HCT116 (cell line): ENCODE measurements around the gene STAC2. TPM values are rescaled to one million over a fixed set of nuclear protein-coding genes. Genes with fewer than 3 reads are reported as not detected.

Experiments
- ATAC-seq: fragments of 200-7000 bp; cut with Tn5 transposase; 2 replicates; pipeline ENCODE4 v1.9.1; 2020; ENCODE audit warnings: mild to moderate bottlenecking, moderate library complexity
- BruUV-seq: library from RNA; stranded (reverse); fragments of 400-500 nt; replicated peaks from 2 replicates; lab custom pipeline; 2021; lab: Mats Ljungman, UMichigan
- CTCF ChIA-PET: fragments of 300-600 bp; sonication (Branson Sonifier 250); formaldehyde crosslinking; loops from one replicate; lab custom pipeline; 2021; ENCODE audit warnings: antibody characterized with exemption; lab: Charles Lee
- POLR2A ChIA-PET: fragments of 300-600, 350-600 bp; sonication (Branson Sonifier 250); formaldehyde crosslinking; loops from one replicate; lab custom pipeline; 2021; ENCODE audit warnings: antibody characterized with exemption; lab: Charles Lee
- RAD21 ChIA-PET, 2 experiments: fragments of 300-600 bp; sonication (Branson Sonifier 250); formaldehyde crosslinking; loops; one replicate each; lab custom pipeline; 2023; ENCODE audit warnings: low total read pairs in 2 of 2; ENCODE audit not compliant: uncharacterized antibody in 2 of 2, unreplicated experiment in 2 of 2, low non-redundant PET in 1 of 2; lab: Charles Lee
- DNase-seq: peaks from one replicate; pipeline ENCODE4 v3.0.0-alpha.2; 2010; ENCODE audit warnings: low read depth, low spot score
- H2AFZ ChIP-seq: fragments of 200-600 bp; shearing (Covaris generic), sonication (generic); 2 replicates; pipeline ENCODE4 v1.6.1; 2017; ENCODE audit warnings: low read depth, mixed run types, mixed read lengths, antibody characterized with exemption, low read length; ENCODE audit not compliant: poor library complexity, severe bottlenecking
- H3K27ac ChIP-seq: 2 replicates; pipeline ENCODE4 v1.5.1; 2012; ENCODE audit warnings: low read depth, low read length
- H3K27me3 ChIP-seq: fragments of 200-600 bp; sonication (generic); 2 replicates; pipeline ENCODE4 v1.6.1; 2016; ENCODE audit warnings: mixed run types, low read length, mixed read lengths; ENCODE audit not compliant: insufficient read depth
- H3K36me3 ChIP-seq, 2 experiments: fragments of 200-500 bp in 1 of 2; fragments of 200-600 bp in 1 of 2; sonication (Bioruptor generic) in 1 of 2; sonication (generic) in 1 of 2; 2 replicates each; pipeline versions ENCODE4 v1.5.1 to v1.6.1; 2014 to 2016; ENCODE audit warnings: low read length in 2 of 2, inconsistent platforms in 1 of 2, mixed read lengths in 1 of 2, mixed run types in 1 of 2; ENCODE audit not compliant: insufficient read depth in 2 of 2, control insufficient read depth in 1 of 2
- H3K4me1 ChIP-seq, 2 experiments: fragments of 200-600 bp in 1 of 2; sonication (generic) in 1 of 2; 2 replicates each; pipeline versions ENCODE4 v1.5.1 to v1.6.1; 2012 to 2017; ENCODE audit warnings: low read length in 2 of 2, inconsistent platforms in 1 of 2, mild to moderate bottlenecking in 1 of 2, mixed read lengths in 1 of 2, mixed run types in 1 of 2, moderate library complexity in 1 of 2; ENCODE audit not compliant: insufficient read depth in 2 of 2, control insufficient read depth in 1 of 2
- H3K4me2 ChIP-seq: fragments of 200-600 bp; sonication (generic); 2 replicates; pipeline ENCODE4 v1.6.1; 2017; ENCODE audit warnings: mixed run types, low read length, mixed read lengths
- H3K4me3 ChIP-seq, 2 experiments: fragments of 200-600 bp in 1 of 2; sonication (generic) in 1 of 2; replicated peaks in 1 of 2; 2 replicates each; pipeline ENCODE4 v1.5.1; 2011 to 2016; ENCODE audit warnings: low read length in 2 of 2, control low read depth in 1 of 2, low read depth in 1 of 2, mild to moderate bottlenecking in 1 of 2, mixed read lengths in 1 of 2, mixed run types in 1 of 2
- H3K79me2 ChIP-seq: fragments of 200-600 bp; sonication (generic); 2 replicates; pipeline ENCODE4 v1.6.1; 2017; ENCODE audit warnings: mild to moderate bottlenecking, mixed run types, low read length, moderate library complexity, mixed read lengths; ENCODE audit not compliant: insufficient read depth
- H3K9ac ChIP-seq: fragments of 200-600 bp; sonication (generic); 2 replicates; pipeline ENCODE4 v1.6.1; 2016; ENCODE audit warnings: low read length, mixed read lengths
- H3K9me2 ChIP-seq: fragments of 200-600 bp; sonication (generic), shearing (Covaris generic); 2 replicates; pipeline ENCODE4 v1.6.1; 2017; ENCODE audit warnings: mixed run types, mild to moderate bottlenecking, moderate library complexity; ENCODE audit not compliant: insufficient read depth
- H3K9me3 ChIP-seq, 2 experiments: fragments of 200-500 bp in 1 of 2; fragments of 200-600 bp in 1 of 2; sonication (Bioruptor generic) in 1 of 2; sonication (generic) in 1 of 2; 2 replicates each; pipeline ENCODE4 v1.6.1; 2014 to 2017; ENCODE audit warnings: low read length in 2 of 2, mixed read lengths in 2 of 2, inconsistent platforms in 1 of 2, low read depth in 1 of 2, mild to moderate bottlenecking in 1 of 2, mixed run types in 1 of 2, moderate library complexity in 1 of 2; ENCODE audit not compliant: control insufficient read depth in 1 of 2, insufficient read depth in 1 of 2
- H4K20me1 ChIP-seq: fragments of 200-600 bp; sonication (generic), shearing (Covaris generic); 2 replicates; pipeline ENCODE4 v1.6.1; 2017; ENCODE audit warnings: mixed run types, mild to moderate bottlenecking, moderate library complexity; ENCODE audit not compliant: insufficient read depth
- CBX3 ChIP-seq: IDR thresholded peaks from 2 replicates; pipeline ENCODE4 v1.6.1; 2012; ENCODE audit warnings: low read depth
- CEBPB ChIP-seq: IDR thresholded peaks from 2 replicates; pipeline ENCODE4 v1.6.1; 2012; ENCODE audit warnings: low read depth
- CTCF ChIP-seq, 3 experiments: fragments of 200-600 bp in 1 of 3; sonication (generic) in 1 of 3; IDR thresholded peaks in 2 of 3; conservative IDR thresholded peaks in 1 of 3; 2 replicates each; pipeline ENCODE4 v1.5.1; 2012 to 2017; ENCODE audit warnings: low read depth in 2 of 3, low read length in 2 of 3, antibody characterized with exemption in 1 of 3, borderline replicate concordance in 1 of 3, control low read depth in 1 of 3, mild to moderate bottlenecking in 1 of 3, mixed read lengths in 1 of 3, mixed run types in 1 of 3, moderate library complexity in 1 of 3; ENCODE audit not compliant: insufficient read depth in 1 of 3
- EGR1 ChIP-seq: IDR thresholded peaks from 2 replicates; pipeline ENCODE4 v1.6.1; 2012; ENCODE audit warnings: low read depth
- ELF1 ChIP-seq: IDR thresholded peaks from 2 replicates; pipeline ENCODE4 v1.6.1; 2012; ENCODE audit warnings: low read depth, borderline replicate concordance
- EZH2phosphoT487 ChIP-seq: fragments of 200-600 bp; IDR thresholded peaks from 2 replicates; pipeline ENCODE4 v1.6.1; 2018; ENCODE audit warnings: antibody characterized with exemption, borderline replicate concordance
- JUND ChIP-seq: IDR thresholded peaks from 2 replicates; pipeline ENCODE4 v1.6.1; 2012
- POLR2AphosphoS5 ChIP-seq: IDR thresholded peaks from 2 replicates; pipeline ENCODE4 v1.6.1; 2011; ENCODE audit warnings: mild to moderate bottlenecking, low read depth, low read length, moderate library complexity
- SP1 ChIP-seq: IDR thresholded peaks from 2 replicates; pipeline ENCODE4 v1.6.1; 2012; ENCODE audit warnings: low read depth
- TCF7L2 ChIP-seq: IDR thresholded peaks from 2 replicates; pipeline ENCODE4 v1.7.0; 2011; ENCODE audit warnings: borderline replicate concordance, inconsistent platforms; ENCODE audit not compliant: insufficient read depth, insufficient read length; ENCODE audit errors: extremely low read depth
- ZFX ChIP-seq: fragments of 450-650 bp; IDR thresholded peaks from 2 replicates; pipeline ENCODE4 v1.6.1; 2017
- intact Hi-C: fragments of 100-400 bp; cut with micrococcal nuclease; formaldehyde crosslinking; loops from 2 replicates; pipeline ENCODE4 v1.10.0; 2022
- total RNA-seq: library from RNA; stranded (reverse); gene quantifications from one replicate; pipeline ENCODE4 v1.2.1, GENCODE V29; 2021; ENCODE audit not compliant: unreplicated experiment
- TF ChIP-seq, protein P1 (sequence below): IDR thresholded peaks from 2 replicates; pipeline ENCODE4 v1.6.1; 2012
- TF ChIP-seq, protein P2 (sequence below): IDR thresholded peaks from 2 replicates; pipeline ENCODE4 v1.6.1; 2012; ENCODE audit warnings: low read depth

Gene STAC2
- total RNA-seq, 1 experiment from 2014 or later = not detected

GRCh38 chr17:39224778-39225307 lies 902 bp downstream of the STAC2 start:
- H3K4me1 ChIP-seq = peaks cover 7 to 16% of the 10 kb centered on the region in 2 experiments; a peak in 3 of 4 replicates
- DNase-seq = no peak
- CTCF ChIA-PET = no interaction called here
- TF ChIP-seq SP1 (no peak), CEBPB (no peak), CBX3 (no peak), ELF1 (no peak), EGR1 (no peak), ZFX (no peak), EZH2phosphoT487 (no peak)
- TF ChIP-seq, protein P1, sequence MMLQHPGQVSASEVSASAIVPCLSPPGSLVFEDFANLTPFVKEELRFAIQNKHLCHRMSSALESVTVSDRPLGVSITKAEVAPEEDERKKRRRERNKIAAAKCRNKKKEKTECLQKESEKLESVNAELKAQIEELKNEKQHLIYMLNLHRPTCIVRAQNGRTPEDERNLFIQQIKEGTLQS = no peak
- RAD21 ChIA-PET = no interaction called here
- H3K9me3 ChIP-seq = no peaks in the 10 kb centered on the region
- no peak for ATAC-seq
- H3K4me2 ChIP-seq = no peak overlapping the region
- H3K27ac ChIP-seq = no peak overlapping the region; the same call in 1 of the 2 replicates
- no peaks in the 10 kb centered on the region for H3K9me2 ChIP-seq
- BruUV-seq = no TSS peak
- POLR2A ChIA-PET = no interaction called here
- H2AFZ ChIP-seq = no peak overlapping the region
- H3K9ac ChIP-seq = no peak overlapping the region
- H3K79me2 ChIP-seq = no peaks in the 10 kb centered on the region
- intact Hi-C loops = no loop called here
- no peaks in the 10 kb centered on the region for H3K27me3 ChIP-seq
- no peak overlapping the region for H3K4me3 ChIP-seq
- no peaks in the 10 kb centered on the region for H4K20me1 ChIP-seq
- no peaks in the 10 kb centered on the region for H3K36me3 ChIP-seq

DNA sequence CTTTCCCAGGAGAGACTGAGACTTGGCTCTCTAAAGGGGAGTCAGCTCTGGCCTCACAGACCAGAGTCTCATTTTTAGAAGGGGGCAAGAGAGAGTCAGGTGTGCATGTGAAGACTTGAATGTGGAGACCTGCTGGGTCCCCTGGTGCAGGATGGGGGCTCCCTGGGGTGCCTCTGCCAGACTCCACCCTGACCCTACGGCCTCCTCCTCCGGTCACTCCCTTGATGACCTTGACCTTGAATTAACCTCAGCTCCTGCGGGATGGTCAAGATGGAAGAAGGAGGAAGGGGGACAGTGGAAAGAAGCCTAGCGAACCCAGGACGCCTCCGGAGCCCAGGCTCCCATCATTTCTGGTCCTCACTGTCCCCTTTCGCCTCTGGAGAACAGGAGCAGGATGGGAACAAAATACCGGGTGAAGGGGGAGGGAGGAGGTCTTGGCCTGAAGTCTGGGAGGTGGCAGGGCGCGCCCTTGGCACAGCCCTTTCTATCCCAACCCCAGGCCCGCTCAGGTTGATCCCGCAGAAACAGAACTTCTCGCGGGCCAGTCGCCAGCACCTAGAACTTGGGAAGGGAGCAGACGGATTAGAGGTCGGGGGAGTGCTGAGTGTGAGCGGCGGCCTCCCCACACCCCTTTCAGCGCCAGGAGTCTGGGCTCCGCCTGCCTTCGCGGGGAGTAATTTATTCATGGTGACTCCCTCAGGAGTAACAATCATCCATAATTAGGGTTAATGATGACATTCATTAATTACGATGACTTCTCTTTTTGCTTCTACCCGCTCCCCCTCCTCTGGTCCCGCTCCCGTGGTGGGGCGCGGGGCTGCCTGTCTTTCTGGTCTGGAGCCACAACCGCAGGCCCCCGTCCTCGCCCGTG lies 1.6 kb downstream of the STAC2 start:
- no peak for DNase-seq
- no peaks in the 10 kb centered on the region for H3K36me3 ChIP-seq
- no peaks in the 10 kb centered on the region for H3K9me3 ChIP-seq
- H3K4me2 ChIP-seq = no peak overlapping the region
- intact Hi-C loops = no loop called here
- H3K9me2 ChIP-seq = no peaks in the 10 kb centered on the region
- H3K27ac ChIP-seq = no peak overlapping the region
- no peaks in the 10 kb centered on the region for H4K20me1 ChIP-seq
- ChIA-PET POLR2A (interaction anchor here (1.7 kb wide), 1 partner anchor 14 kb away, joined by 4 read pairs; no protein-coding TSS in a partner anchor), RAD21 (no interaction called here), CTCF (interaction anchor here (1.3 to 1.8 kb wide), 3 partner anchors 8 to 14 kb away, joined by 3 to 7 read pairs (median 4); no protein-coding TSS in a partner anchor)
- ATAC-seq = no peak
- BruUV-seq = no TSS peak
- no peaks in the 10 kb centered on the region for H3K79me2 ChIP-seq
- no peak overlapping the region for H3K9ac ChIP-seq
- H3K4me3 ChIP-seq = no peak overlapping the region
- H3K4me1 ChIP-seq = peaks cover 7 to 10% of the 10 kb centered on the region in 2 experiments; a peak in 3 of 4 replicates
- H3K27me3 ChIP-seq = no peaks in the 10 kb centered on the region
- H2AFZ ChIP-seq = no peak overlapping the region
- TF ChIP-seq JUND = no peak
- TF ChIP-seq CTCF (IDR thresholded peaks at IDR 0.05 in 2 of 3, conservative IDR thresholded peaks at IDR 0.05 in 1 of 3; ENCODE audit: borderline replicate concordance in 1 of 3, insufficient read depth in 1 of 3, low read depth in 2 of 3, low read length in 2 of 3) = no peak
- TF ChIP-seq EGR1 = no peak
- no peak for TF ChIP-seq ELF1
- TF ChIP-seq POLR2AphosphoS5 = no peak
- TF ChIP-seq TCF7L2 = no peak
- TF ChIP-seq, protein P2, sequence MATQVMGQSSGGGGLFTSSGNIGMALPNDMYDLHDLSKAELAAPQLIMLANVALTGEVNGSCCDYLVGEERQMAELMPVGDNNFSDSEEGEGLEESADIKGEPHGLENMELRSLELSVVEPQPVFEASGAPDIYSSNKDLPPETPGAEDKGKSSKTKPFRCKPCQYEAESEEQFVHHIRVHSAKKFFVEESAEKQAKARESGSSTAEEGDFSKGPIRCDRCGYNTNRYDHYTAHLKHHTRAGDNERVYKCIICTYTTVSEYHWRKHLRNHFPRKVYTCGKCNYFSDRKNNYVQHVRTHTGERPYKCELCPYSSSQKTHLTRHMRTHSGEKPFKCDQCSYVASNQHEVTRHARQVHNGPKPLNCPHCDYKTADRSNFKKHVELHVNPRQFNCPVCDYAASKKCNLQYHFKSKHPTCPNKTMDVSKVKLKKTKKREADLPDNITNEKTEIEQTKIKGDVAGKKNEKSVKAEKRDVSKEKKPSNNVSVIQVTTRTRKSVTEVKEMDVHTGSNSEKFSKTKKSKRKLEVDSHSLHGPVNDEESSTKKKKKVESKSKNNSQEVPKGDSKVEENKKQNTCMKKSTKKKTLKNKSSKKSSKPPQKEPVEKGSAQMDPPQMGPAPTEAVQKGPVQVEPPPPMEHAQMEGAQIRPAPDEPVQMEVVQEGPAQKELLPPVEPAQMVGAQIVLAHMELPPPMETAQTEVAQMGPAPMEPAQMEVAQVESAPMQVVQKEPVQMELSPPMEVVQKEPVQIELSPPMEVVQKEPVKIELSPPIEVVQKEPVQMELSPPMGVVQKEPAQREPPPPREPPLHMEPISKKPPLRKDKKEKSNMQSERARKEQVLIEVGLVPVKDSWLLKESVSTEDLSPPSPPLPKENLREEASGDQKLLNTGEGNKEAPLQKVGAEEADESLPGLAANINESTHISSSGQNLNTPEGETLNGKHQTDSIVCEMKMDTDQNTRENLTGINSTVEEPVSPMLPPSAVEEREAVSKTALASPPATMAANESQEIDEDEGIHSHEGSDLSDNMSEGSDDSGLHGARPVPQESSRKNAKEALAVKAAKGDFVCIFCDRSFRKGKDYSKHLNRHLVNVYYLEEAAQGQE = no peak
- TF ChIP-seq EZH2phosphoT487 = no peak
